Lung (tissue), 12 donors: ENCODE measurements around the gene ARHGEF33. TPM values are rescaled to one million over a fixed set of nuclear protein-coding genes. Genes with fewer than 3 reads are reported as not detected.
"Not testable (repeated sequence)": the region's sequence is repeated elsewhere in the genome, so short reads cannot be mapped to it uniquely, and the experiment has no call there.

Experiments used
- ATAC-seq: fragments of 200-7000 bp; cut with Tn5 transposase; one replicate; pipeline ENCODE4 v1.9.1; 2020; ENCODE audit warnings: moderate number of reproducible peaks; ENCODE audit not compliant: insufficient read depth, low FRiP score
- DNase-seq, 3 donors: peaks; one replicate each; pipeline ENCODE4 v3.0.0-alpha.2; 2013 to 2017
- H3K27ac ChIP-seq, 2 donors: one replicate each; pipeline ENCODE4 v1.5.1; 2013; ENCODE audit warnings: mild to moderate bottlenecking in 2 of 2, moderate library complexity in 2 of 2, control low read depth in 1 of 2, inconsistent platforms in 1 of 2, low read depth in 1 of 2, low read length in 1 of 2
- H3K27me3 ChIP-seq, 3 donors: one replicate each; pipeline ENCODE4 v1.5.1; 2013; ENCODE audit warnings: low read length in 2 of 3; ENCODE audit not compliant: control insufficient read depth in 3 of 3, insufficient read depth in 3 of 3
- H3K36me3 ChIP-seq, 4 donors: one replicate each; pipeline ENCODE4 v1.5.1; 2013; ENCODE audit warnings: low read length in 4 of 4, mild to moderate bottlenecking in 1 of 4, moderate library complexity in 1 of 4; ENCODE audit not compliant: control insufficient read depth in 4 of 4, insufficient read depth in 4 of 4
- H3K4me1 ChIP-seq, 5 donors: one replicate each; pipeline ENCODE4 v1.5.1; 2013; ENCODE audit warnings: low read length in 5 of 5, mild to moderate bottlenecking in 2 of 5, moderate library complexity in 1 of 5; ENCODE audit not compliant: control insufficient read depth in 5 of 5, insufficient read depth in 5 of 5
- H3K4me3 ChIP-seq: one replicate; pipeline ENCODE4 v1.5.1; 2013; ENCODE audit warnings: mild to moderate bottlenecking, control low read depth, moderate library complexity
- H3K9ac ChIP-seq, 2 donors: one replicate each; pipeline ENCODE4 v1.5.1; 2013; ENCODE audit warnings: low read length in 2 of 2, control low read depth in 1 of 2; ENCODE audit not compliant: insufficient read depth in 1 of 2
- H3K9me3 ChIP-seq, 4 donors: one replicate each; pipeline ENCODE4 v1.5.1; 2013; ENCODE audit warnings: low read length in 3 of 4, mild to moderate bottlenecking in 1 of 4, moderate library complexity in 1 of 4; ENCODE audit not compliant: control insufficient read depth in 4 of 4, insufficient read depth in 3 of 4
- CTCF ChIP-seq: IDR thresholded peaks from 2 replicates; pipeline ENCODE4 v1.5.1; 2012; ENCODE audit warnings: mild to moderate bottlenecking; ENCODE audit errors: control extremely low read depth, extremely low read depth
- WGBS, 2 donors: extraction: QIAGEN DNeasy Blood & Tissue Kit; methylation state at CpG; one replicate each; pipeline ENCODE4 v1.1.7; 2013; 5-methylcytosine and 5-hydroxymethylcytosine counted together
- polyA plus RNA-seq, 2 donors: library from polyadenylated mRNA; stranded (reverse); fragments of 200-250 nt; gene quantifications; one replicate each; pipeline ENCODE4 v1.2.1, GENCODE V29; 2013
- total RNA-seq, 2 donors: library from RNA; depleted of rRNA in 1 of 2; stranded (reverse); fragments of >200 nt in 1 of 2; gene quantifications; one replicate each; pipeline ENCODE4 v1.2.1, GENCODE V29; 2014 to 2021
- donor health status: control.
- donor health status: control.
- donor health status: Bipolar disorder and iron deficiency.
- donor health status: healthy.
- donor health status: DM: yes; HTN: yes; CAD: no.

ARHGEF33 gene
- total and polyA plus RNA-seq, 4 donors: 0.23 to 5.5 (median 0.68) TPM

GRCh38 chr2:38935568-38936172 is 46.0 kb downstream of the ARHGEF33 start:
- Histone ChIP-seq H3K27ac (no peak overlapping the region), H3K36me3 (peaks cover 0 to 5% (median under 1%) of the 10 kb centered on the region in 4 donors), H3K4me3 (no peak overlapping the region), H3K27me3 (no peaks in the 10 kb centered on the region), H3K9ac (no peak overlapping the region), H3K4me1 (peaks cover 0 to 3% (median 0%) of the 10 kb centered on the region in 5 donors), H3K9me3 (no peaks in the 10 kb centered on the region)
- ATAC-seq (no peak), DNase-seq (no peak)
- TF ChIP-seq CTCF: no peak
- WGBS, 2 donors: 90 to 91% methylated on average over 4 of the region's 4 CpGs

- not testable (repeated sequence) for H3K9ac ChIP-seq, H3K4me3 ChIP-seq, H3K27me3 ChIP-seq, ATAC-seq, H3K36me3 ChIP-seq, H3K4me1 ChIP-seq, DNase-seq, H3K27ac ChIP-seq, H3K9me3 ChIP-seq
- WGBS, 2 donors: 90 to 96% methylated on average over 6 of the region's 6 CpGs
Measured at GRCh38 chr2:38936516-38936915, 46.8 kb downstream of the ARHGEF33 start.

DNA sequence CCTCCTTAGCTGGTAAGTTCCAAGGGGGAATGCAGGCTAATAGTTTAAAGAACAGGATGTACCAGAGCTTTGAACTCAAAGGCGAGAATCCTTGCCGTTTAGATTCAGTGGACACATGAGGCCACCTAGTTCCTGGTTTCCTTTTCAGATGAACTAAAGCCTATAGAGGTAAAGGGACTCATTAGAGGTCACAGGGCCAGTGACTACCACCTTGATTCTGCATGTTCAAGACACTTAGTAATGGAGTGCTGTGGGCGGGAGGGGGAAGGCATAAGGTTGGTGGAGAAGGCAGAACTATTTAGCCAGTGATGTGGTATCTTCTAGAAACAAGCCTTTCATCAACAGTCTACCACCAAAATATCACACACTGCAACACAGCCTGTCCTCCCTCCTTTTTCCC is 47.9 kb downstream of the ARHGEF33 start:
- H3K36me3 ChIP-seq: peaks cover 0 to 5% (median under 1%) of the 10 kb centered on the region in 4 donors
- no peak for TF ChIP-seq CTCF
- H3K4me3 ChIP-seq: no peak overlapping the region
- H3K27ac ChIP-seq: no peak overlapping the region
- H3K9me3 ChIP-seq: no peaks in the 10 kb centered on the region
- H3K27me3 ChIP-seq: no peaks in the 10 kb centered on the region
- 81 to 90% methylated on average over 3 of the region's 3 CpGs for WGBS, 2 donors
- H3K4me1 ChIP-seq: peaks cover 0 to 3% (median 0%) of the 10 kb centered on the region in 5 donors
- no peak for DNase-seq
- no peak overlapping the region for H3K9ac ChIP-seq
- no peak for ATAC-seq

DNA sequence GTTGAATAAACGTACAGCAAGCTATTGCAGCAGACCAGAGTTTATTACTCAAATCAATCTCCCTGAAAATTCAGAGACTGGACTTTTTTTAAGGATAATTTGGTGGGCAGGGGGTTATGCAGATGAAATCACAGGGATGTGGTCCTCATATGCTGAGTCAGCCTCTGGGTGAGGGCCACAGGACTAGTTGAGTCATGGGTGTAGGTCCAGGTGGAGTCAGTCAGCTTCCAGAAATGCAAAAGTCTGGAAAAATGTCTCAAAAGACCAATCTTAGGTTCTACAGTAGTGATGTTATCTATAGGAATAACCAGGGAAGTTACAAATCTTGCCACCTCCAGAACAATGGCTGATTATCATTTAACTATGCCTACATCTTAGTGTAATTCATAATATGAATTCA is 51.1 kb downstream of the ARHGEF33 start:
- Histone ChIP-seq H3K4me1 (peaks cover 0 to 4% (median 0%) of the 10 kb centered on the region in 5 donors), H3K27ac (no peak overlapping the region), H3K27me3 (no peaks in the 10 kb centered on the region), H3K9ac (no peak overlapping the region), H3K36me3 (peaks cover 0 to 5% (median under 1%) of the 10 kb centered on the region in 4 donors), H3K4me3 (no peak overlapping the region), H3K9me3 (no peaks in the 10 kb centered on the region)
- TF ChIP-seq CTCF: no peak
- DNase-seq (no peak), ATAC-seq (no peak)
- WGBS, 2 donors: 82 to 88% methylated on average over 1 of the region's 1 CpG
